ENCODE results near the gene MECR.

The MECR gene

GRCh38 chr1:29190718-29191117 is 40.0 kb downstream of the MECR start:
- no peak for TF ChIP-seq TAF1 (IDR thresholded peaks at IDR 0.05; ENCODE audit: borderline replicate concordance, insufficient read depth, low read length)
- TF ChIP-seq REST (IDR thresholded peaks at IDR 0.05; ENCODE audit: insufficient read depth in 1 of 2, low read depth in 2 of 2, low read length in 2 of 2): no peak
- no peak for TF ChIP-seq POLR2AphosphoS5 (IDR thresholded peaks at IDR 0.05; ENCODE audit: low read depth, low read length)
- TF ChIP-seq FOXP2 (optimal IDR thresholded peaks at IDR 0.05; ENCODE audit: borderline replicate concordance, extremely low read depth, extremely low read length, insufficient read depth): no peak

- TF ChIP-seq REST (IDR thresholded peaks at IDR 0.05; ENCODE audit: insufficient read depth in 1 of 2, low read depth in 2 of 2, low read length in 2 of 2) (no peak), POLR2AphosphoS5 (IDR thresholded peaks at IDR 0.05; ENCODE audit: low read depth, low read length) (no peak), SIN3A (IDR thresholded peaks at IDR 0.05; ENCODE audit: borderline replicate concordance, insufficient read depth, low read length) (no peak), TAF1 (IDR thresholded peaks at IDR 0.05; ENCODE audit: borderline replicate concordance, insufficient read depth, low read length) (no peak), FOXP2 (optimal IDR thresholded peaks at IDR 0.05; ENCODE audit: borderline replicate concordance, extremely low read depth, extremely low read length, insufficient read depth) (no peak)
These were observed 44.0 kb downstream of the MECR start for GRCh38 chr1:29186707-29187106.

GRCh38 chr1:29186252-29186651 is 44.5 kb downstream of the MECR start:
- no peak for TF ChIP-seq FOXP2 (optimal IDR thresholded peaks at IDR 0.05; ENCODE audit: borderline replicate concordance, extremely low read depth, extremely low read length, insufficient read depth)
- no peak for TF ChIP-seq POLR2AphosphoS5 (IDR thresholded peaks at IDR 0.05; ENCODE audit: low read depth, low read length)
- TF ChIP-seq SIN3A (IDR thresholded peaks at IDR 0.05; ENCODE audit: borderline replicate concordance, insufficient read depth, low read length): no peak
- no peak for TF ChIP-seq REST (IDR thresholded peaks at IDR 0.05; ENCODE audit: insufficient read depth in 1 of 2, low read depth in 2 of 2, low read length in 2 of 2)
- TF ChIP-seq TAF1 (IDR thresholded peaks at IDR 0.05; ENCODE audit: borderline replicate concordance, insufficient read depth, low read length): no peak

GRCh38 chr1:29183287-29183686 is 47.4 kb downstream of the MECR start:
- TF ChIP-seq REST (IDR thresholded peaks at IDR 0.05; ENCODE audit: insufficient read depth in 1 of 2, low read depth in 2 of 2, low read length in 2 of 2) (no peak), SIN3A (IDR thresholded peaks at IDR 0.05; ENCODE audit: borderline replicate concordance, insufficient read depth, low read length) (no peak), TAF1 (IDR thresholded peaks at IDR 0.05; ENCODE audit: borderline replicate concordance, insufficient read depth, low read length) (no peak), FOXP2 (optimal IDR thresholded peaks at IDR 0.05; ENCODE audit: borderline replicate concordance, extremely low read depth, extremely low read length, insufficient read depth) (no peak), POLR2AphosphoS5 (IDR thresholded peaks at IDR 0.05; ENCODE audit: low read depth, low read length) (no peak)

All from PFSK-1 (cell line).